Skeletal muscle satellite cell (primary cell): Measurements from ENCODE around the gene CAPN2.

Source experiments
- H3K27me3 ChIP-seq: 2 replicates; pipeline ENCODE4 v1.7.0; 2013; ENCODE audit warnings: low read length; ENCODE audit not compliant: control insufficient read depth, insufficient read depth
- H3K36me3 ChIP-seq: 2 replicates; pipeline ENCODE4 v1.7.0; 2013; ENCODE audit warnings: mild to moderate bottlenecking, control low read depth, low read length; ENCODE audit not compliant: insufficient read depth
- H3K4me1 ChIP-seq: 2 replicates; pipeline ENCODE4 v1.7.0; 2013; ENCODE audit warnings: low read length; ENCODE audit not compliant: control insufficient read depth, insufficient read depth
- H3K4me2 ChIP-seq: 2 replicates; pipeline ENCODE4 v1.7.0; 2013; ENCODE audit warnings: mild to moderate bottlenecking, low read length
- H3K4me3 ChIP-seq: 2 replicates; pipeline ENCODE4 v1.7.0; 2013; ENCODE audit warnings: low read length
- H3K9ac ChIP-seq: 2 replicates; pipeline ENCODE4 v1.7.0; 2013; ENCODE audit warnings: mild to moderate bottlenecking, low read depth, low read length, moderate library complexity
- H3K9me3 ChIP-seq: replicated peaks from 2 replicates; pipeline ENCODE4 v1.7.0; 2013; ENCODE audit warnings: mild to moderate bottlenecking, control low read depth, low read length

CAPN2 gene

DNA sequence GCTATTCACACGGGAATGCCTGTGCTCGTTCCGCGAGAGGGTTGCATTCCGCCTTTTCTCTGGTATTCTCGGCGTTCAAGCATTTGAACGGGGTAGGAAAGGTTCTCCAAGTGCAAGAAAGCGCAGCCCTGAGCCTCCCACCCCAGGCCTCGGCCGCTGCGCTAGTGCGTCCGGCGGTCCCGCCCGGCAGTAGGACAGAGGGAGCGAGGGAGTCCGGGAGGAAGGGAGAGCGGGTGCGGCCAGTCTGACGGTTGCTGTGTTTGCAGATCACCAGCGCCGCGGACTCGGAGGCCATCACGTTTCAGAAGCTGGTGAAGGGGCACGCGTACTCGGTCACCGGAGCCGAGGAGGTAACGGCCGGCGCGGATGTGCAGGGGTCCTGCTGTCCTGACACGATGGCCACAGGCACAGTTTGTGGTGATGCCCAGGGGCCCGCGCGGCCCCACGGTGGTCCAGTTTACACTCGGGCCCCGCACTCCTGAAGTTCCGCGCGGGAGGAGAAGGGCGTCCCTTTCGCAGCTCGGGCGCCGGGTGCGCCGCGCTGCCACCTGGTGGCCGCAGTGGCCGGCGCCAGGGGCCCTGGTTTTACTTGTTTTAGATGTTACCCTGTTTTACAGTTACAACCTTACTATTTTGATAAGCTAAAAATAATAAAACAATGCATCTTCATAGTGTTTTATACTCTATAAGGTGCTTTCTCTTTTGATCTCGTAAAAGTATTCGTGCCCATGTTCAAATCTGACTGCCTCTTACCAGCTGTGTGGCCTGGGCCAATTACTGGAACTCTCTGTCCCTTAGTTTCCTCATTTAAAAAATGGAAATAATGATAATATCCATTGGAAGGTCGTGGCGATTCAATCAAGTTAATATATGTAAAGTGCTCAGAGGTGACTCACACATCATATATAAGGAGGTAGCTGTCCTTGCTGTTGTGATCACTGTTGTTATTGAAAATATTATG is 36.7 kb downstream of the CAPN2 start:
- H3K9ac ChIP-seq: peak overlapping the region; percentile 18

DNA sequence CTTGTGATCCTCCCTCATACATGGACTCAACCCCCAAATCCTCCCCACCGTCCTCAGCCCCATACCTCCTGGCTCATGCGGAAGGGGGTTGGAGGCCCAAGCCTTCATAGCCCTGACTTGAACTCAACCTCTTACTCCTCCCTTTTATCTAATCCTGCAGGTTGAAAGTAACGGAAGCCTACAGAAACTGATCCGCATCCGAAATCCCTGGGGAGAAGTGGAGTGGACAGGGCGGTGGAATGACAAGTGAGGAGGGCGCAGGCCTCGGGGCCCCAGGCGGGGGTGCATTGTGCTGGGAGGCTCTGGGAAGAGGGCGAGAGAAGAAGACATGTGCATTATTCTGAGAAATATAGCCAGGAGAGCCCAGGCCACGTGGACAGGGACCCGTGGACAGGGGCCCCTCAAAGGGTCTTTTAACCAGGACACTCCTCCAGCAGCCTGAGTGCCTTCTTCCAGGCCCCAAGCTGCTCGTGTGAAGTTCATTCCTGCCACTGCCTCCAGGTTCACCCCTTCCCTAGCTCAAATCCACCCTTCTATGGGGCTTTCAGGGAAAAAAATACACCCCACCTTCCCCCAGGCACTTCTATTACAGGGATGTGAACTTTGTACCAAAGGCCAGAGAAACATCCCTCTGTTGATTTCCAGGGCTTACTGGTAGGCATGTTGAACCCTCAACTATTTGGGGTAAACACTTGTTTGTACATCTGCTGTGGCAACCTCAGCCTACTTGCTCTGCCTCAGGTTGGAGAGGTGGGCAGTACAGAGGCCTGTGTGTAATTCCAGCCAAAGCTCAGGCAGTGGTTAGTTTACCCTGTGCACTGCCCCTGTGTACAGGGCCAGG is 38.6 kb downstream of the CAPN2 start:
- Histone ChIP-seq H3K4me1 (peaks cover 21% of the 10 kb centered on the region), H3K27me3 (no peaks in the 10 kb centered on the region), H3K4me3 (no peak overlapping the region)

More for the DNA sequence above, 36.7 kb downstream of the CAPN2 start:
- Histone ChIP-seq H3K4me1 (peaks cover 33% of the 10 kb centered on the region), H3K27me3 (no peaks in the 10 kb centered on the region), H3K36me3 (peaks cover 96% of the 10 kb centered on the region), H3K4me2 (no peak overlapping the region), H3K4me3 (no peak overlapping the region), H3K9me3 (no peaks in the 10 kb centered on the region)

DNA sequence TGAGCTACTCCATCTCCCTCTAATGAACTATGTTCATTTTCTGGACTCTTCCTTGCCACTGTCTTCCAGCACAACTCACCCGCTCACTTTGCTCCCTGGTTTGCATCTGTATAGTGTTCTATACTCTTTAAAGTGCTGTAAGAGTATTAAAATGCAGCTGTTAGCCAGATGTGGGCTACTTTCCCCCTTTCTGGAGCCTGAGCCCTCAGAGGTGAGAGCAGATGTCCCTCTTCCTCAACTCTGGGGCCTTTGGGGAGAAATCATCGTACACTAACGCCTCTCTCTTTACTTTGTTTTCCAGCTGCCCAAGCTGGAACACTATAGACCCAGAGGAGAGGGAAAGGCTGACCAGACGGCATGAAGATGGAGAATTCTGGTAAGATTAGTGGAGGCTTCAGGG is 39.4 kb downstream of the CAPN2 start:
- Histone ChIP-seq H3K9me3 (no peaks in the 10 kb centered on the region), H3K27me3 (no peaks in the 10 kb centered on the region), H3K4me2 (no peak overlapping the region), H3K4me1 (peaks cover 20% of the 10 kb centered on the region), H3K36me3 (peaks cover 98% of the 10 kb centered on the region), H3K9ac (no peak overlapping the region), H3K4me3 (no peak overlapping the region)

More for the DNA sequence above, 38.6 kb downstream of the CAPN2 start:
- Histone ChIP-seq H3K36me3 (peaks cover 98% of the 10 kb centered on the region), H3K9ac (no peak overlapping the region), H3K9me3 (no peaks in the 10 kb centered on the region), H3K4me2 (no peak overlapping the region)

GRCh38 chr1:223752721-223753515 is 40.6 kb downstream of the CAPN2 start:
- peaks cover 98% of the 10 kb centered on the region for H3K36me3 ChIP-seq
- no peak overlapping the region for H3K4me3 ChIP-seq
- H3K4me2 ChIP-seq: no peak overlapping the region
- H3K4me1 ChIP-seq: peaks cover 12% of the 10 kb centered on the region
- H3K9ac ChIP-seq: no peak overlapping the region
- H3K9me3 ChIP-seq: no peaks in the 10 kb centered on the region
- no peaks in the 10 kb centered on the region for H3K27me3 ChIP-seq

- Histone ChIP-seq H3K9me3 (no peaks in the 10 kb centered on the region), H3K4me1 (no peaks in the 10 kb centered on the region), H3K4me2 (no peak overlapping the region), H3K4me3 (no peak overlapping the region), H3K9ac (no peak overlapping the region), H3K27me3 (no peaks in the 10 kb centered on the region), H3K36me3 (peaks cover 99% of the 10 kb centered on the region)
These were observed 42.5 kb downstream of the CAPN2 start for GRCh38 chr1:223754681-223755431.

DNA sequence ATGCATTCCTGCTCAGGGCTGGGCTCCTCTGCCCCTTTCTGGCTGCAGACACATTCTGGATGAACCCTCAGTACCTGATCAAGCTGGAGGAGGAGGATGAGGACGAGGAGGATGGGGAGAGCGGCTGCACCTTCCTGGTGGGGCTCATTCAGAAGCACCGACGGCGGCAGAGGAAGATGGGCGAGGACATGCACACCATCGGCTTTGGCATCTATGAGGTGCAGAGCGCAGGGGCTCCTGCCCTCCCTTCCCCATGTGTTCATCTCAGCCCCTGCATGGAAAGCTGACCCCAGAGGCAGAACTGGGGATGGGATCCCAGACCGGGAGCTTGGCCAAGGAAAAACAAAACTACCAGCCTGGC is 43.1 kb downstream of the CAPN2 start:
- Histone ChIP-seq H3K36me3 (peaks cover 99% of the 10 kb centered on the region), H3K27me3 (no peaks in the 10 kb centered on the region), H3K4me1 (no peaks in the 10 kb centered on the region), H3K9ac (no peak overlapping the region), H3K4me3 (no peak overlapping the region), H3K4me2 (no peak overlapping the region), H3K9me3 (no peaks in the 10 kb centered on the region)

DNA sequence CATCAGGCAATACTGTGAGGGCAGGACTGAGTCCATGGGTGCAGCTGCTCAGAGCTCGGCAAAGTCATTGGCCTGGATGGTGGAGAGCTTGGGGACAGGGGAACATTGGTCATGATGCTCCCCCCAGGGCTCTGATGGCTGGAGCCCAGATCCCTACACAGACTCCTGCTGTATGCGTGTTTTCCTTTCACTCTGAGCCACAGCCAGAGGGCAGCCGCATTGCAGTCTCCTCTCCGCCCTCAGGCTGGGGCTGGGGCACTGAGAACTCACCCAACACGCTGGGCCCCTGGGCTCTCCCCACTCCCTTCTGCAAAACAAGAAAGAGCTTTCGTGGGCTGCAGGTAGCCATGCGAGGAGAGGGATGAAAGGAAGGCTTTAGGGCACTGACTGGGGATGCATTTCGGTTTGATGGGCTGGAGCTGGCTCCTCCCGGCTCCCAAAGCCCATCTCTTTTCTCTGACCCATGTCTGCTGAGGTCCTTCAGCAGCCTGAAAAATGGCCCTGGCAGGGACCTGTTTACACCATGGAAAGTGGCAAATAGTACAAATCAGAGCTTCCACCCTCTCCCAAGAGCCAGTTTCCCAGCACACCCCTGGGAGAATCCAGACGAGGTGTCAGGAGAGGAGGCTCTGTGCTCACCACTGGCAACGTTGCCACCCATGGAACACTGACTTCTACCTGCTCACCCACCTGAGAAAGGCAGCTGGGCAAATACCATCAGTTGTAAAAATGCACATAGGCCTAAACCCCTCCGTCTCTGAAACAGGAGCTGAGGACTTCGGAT is 43.8 kb downstream of the CAPN2 start:
- H3K4me3 ChIP-seq: no peak overlapping the region
- no peaks in the 10 kb centered on the region for H3K9me3 ChIP-seq
- no peaks in the 10 kb centered on the region for H3K27me3 ChIP-seq
- H3K4me2 ChIP-seq: no peak overlapping the region
- peaks cover 99% of the 10 kb centered on the region for H3K36me3 ChIP-seq
- no peak overlapping the region for H3K9ac ChIP-seq
- no peaks in the 10 kb centered on the region for H3K4me1 ChIP-seq

DNA sequence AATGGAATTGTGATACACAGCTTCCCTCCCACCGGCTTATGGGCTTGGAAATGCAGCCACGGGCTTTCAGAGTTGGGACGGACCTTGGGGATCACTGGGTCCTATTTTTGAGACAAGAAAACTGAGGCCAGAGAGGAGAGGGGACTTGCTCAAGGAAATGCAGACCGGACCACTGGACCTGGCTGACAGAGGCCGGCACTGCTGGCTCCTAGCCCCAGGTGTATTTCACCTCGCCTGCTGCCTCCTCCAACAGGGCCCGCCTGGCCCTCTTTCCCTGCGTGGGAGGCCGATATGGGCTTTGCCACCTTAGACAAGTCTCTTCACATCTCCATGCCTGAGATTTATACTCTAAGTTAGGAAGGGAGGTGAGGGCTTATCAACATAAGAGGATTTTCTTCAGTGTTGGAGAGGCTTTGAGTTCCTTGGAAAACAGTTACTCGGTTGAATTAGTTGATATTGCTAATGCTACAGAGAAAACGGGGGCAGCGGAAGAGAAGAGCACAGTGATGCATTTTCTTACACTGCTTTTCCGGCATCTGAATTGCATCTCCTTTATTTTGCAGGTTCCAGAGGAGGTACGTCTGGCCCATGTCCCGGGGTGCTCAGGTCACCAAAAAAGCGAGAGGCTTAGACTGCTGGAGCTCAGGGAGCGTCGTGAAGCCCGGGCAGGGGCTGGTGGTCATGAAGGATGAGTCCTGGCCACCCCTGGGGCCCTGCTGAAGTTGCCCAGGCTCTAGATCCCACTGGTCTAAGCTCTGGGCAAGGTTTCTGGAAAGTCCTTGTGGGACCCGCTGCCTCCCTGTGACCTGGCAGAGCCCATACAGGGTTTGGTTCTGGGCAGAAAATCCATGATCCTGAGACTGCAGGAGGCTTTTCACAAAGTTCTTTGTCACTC is 44.7 kb downstream of the CAPN2 start:
- H3K9me3 ChIP-seq: no peaks in the 10 kb centered on the region
- no peak overlapping the region for H3K9ac ChIP-seq
- peaks cover 99% of the 10 kb centered on the region for H3K36me3 ChIP-seq
- H3K4me1 ChIP-seq: no peaks in the 10 kb centered on the region
- no peaks in the 10 kb centered on the region for H3K27me3 ChIP-seq
- no peak overlapping the region for H3K4me3 ChIP-seq
- no peak overlapping the region for H3K4me2 ChIP-seq

GRCh38 chr1:223758734-223759133 is 46.4 kb downstream of the CAPN2 start:
- Histone ChIP-seq H3K9me3 (no peaks in the 10 kb centered on the region), H3K9ac (no peak overlapping the region), H3K36me3 (peaks cover 99% of the 10 kb centered on the region), H3K4me2 (no peak overlapping the region), H3K27me3 (no peaks in the 10 kb centered on the region), H3K4me1 (no peaks in the 10 kb centered on the region), H3K4me3 (no peak overlapping the region)
